ENCODE data around the gene ARID1B.

Gene ARID1B

GRCh38 chr6:156865019-156865629, 87.9 kb downstream of the ARID1B start:
- H3K27ac ChIP-seq: no peak overlapping the region
- TF ChIP-seq ZFX (IDR thresholded peaks at IDR 0.05) (no peak), CTCF (conservative IDR thresholded peaks at IDR 0.05) (no peak)

GRCh38 chr6:156866220-156867015, 89.2 kb downstream of the ARID1B start:
- peak; percentile 12; the same call in 1 of the 2 replicates for TF ChIP-seq CTCF (conservative IDR thresholded peaks at IDR 0.05)
- no peak for TF ChIP-seq ZFX (IDR thresholded peaks at IDR 0.05)
- H3K27ac ChIP-seq: peak overlapping the region; percentile 14; the same call in 1 of the 2 replicates

GRCh38 chr6:156867121-156867520, 89.9 kb downstream of the ARID1B start:
- H3K27ac ChIP-seq: no peak overlapping the region; the same call in 1 of the 2 replicates

GRCh38 chr6:156868385-156868784, 91.2 kb downstream of the ARID1B start:
- no peak overlapping the region for H3K27ac ChIP-seq
- TF ChIP-seq CTCF (conservative IDR thresholded peaks at IDR 0.05): no peak
- TF ChIP-seq ZFX (IDR thresholded peaks at IDR 0.05): no peak

More at GRCh38 chr6:156867121-156867520, 89.9 kb downstream of the ARID1B start:
- TF ChIP-seq CTCF (conservative IDR thresholded peaks at IDR 0.05): no peak
- TF ChIP-seq ZFX (IDR thresholded peaks at IDR 0.05): no peak

- H3K27ac ChIP-seq: no peak overlapping the region
Observed at GRCh38 chr6:156869980-156870398, 92.8 kb downstream of the ARID1B start.

GRCh38 chr6:156870924-156871539, 93.9 kb downstream of the ARID1B start:
- no peak overlapping the region for H3K27ac ChIP-seq
- TF ChIP-seq ZFX (IDR thresholded peaks at IDR 0.05) (no peak), CTCF (conservative IDR thresholded peaks at IDR 0.05) (no peak)

More at GRCh38 chr6:156869980-156870398, 92.8 kb downstream of the ARID1B start:
- no peak for TF ChIP-seq CTCF (conservative IDR thresholded peaks at IDR 0.05)
- no peak for TF ChIP-seq ZFX (IDR thresholded peaks at IDR 0.05)

GRCh38 chr6:156872903-156873302, 95.7 kb downstream of the ARID1B start:
- no peak overlapping the region for H3K27ac ChIP-seq
- TF ChIP-seq ZFX (IDR thresholded peaks at IDR 0.05): no peak
- no peak for TF ChIP-seq CTCF (conservative IDR thresholded peaks at IDR 0.05)
